Fibroblast of the conjunctiva (primary cell): Measurements from ENCODE around the gene PRKD1.
"Not testable (repeated sequence)": the region's sequence is repeated elsewhere in the genome, so short reads cannot be mapped to it uniquely, and the experiment has no call there.

ENCODE experiments used
- DNase-seq: peaks from one replicate; pipeline ENCODE4 v3.0.0-alpha.2; 2010; ENCODE audit warnings: low read depth

The PRKD1 gene

GRCh38 chr14:29900609-29901350 is 26.9 kb downstream of the PRKD1 start:
- DNase-seq = no peak

- no peak for DNase-seq
These were observed 29.2 kb downstream of the PRKD1 start for GRCh38 chr14:29898470-29898869.

DNA sequence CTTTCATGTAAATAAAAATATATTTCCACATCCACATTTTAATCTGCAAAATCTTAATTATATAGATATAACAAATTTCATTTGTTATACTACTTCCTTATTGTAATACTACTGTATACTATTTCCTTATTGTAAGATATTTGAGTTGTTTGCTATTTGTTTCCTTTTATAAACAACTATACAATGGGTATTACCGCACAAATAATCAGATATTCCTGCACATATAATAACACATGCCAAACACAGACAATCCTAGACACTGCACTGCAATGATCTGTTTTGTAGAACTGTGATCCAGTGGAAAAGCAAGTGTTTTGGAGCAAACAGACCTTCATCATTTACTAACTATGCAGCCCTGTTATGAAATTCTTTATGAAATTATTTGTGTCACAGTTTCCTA is 30.5 kb downstream of the PRKD1 start:
- DNase-seq = no peak

- no peak for DNase-seq
These were observed 31.3 kb downstream of the PRKD1 start for GRCh38 chr14:29896354-29896821.

GRCh38 chr14:29895591-29896083 is 32.0 kb downstream of the PRKD1 start:
- DNase-seq = no peak

DNA sequence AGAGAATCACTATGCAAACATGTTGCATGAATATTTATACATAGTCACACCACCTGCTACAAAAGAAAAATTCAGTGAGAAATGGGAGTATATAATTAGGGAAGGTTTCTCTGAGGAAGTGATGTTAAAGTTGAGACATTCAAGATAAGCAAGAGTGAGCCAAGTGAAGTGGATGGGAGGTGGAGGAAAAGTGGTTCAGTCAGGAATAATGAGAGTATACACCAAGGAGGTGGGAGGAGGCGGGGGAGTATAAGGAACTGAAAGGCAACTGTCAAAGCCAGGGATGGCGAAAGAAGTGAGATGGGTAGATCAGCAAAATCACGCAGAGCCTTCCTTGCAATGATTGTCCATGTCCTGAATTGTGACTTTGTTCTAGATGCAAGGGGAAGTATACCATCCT is 33.7 kb downstream of the PRKD1 start:
- no peak for DNase-seq

GRCh38 chr14:29892327-29892726 is 35.3 kb downstream of the PRKD1 start:
- no peak for DNase-seq

DNA sequence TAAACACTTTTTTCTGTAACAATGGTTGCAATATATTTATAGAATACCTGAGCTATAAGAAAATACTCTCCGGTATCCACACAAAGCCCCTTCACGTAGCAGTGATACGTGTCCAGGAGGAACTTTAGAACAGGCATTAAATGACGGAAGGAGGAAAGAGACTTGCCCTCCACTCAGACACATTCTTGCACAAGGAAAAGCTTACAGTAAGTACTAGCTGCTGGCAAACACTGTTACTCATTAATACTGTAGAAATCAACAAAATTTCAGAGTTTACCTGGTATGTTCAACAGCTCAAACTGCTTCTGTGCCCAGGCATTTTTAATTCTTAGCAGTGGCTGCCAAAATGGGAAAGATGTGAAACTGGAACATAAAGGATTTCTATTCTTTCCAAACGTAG is 41.7 kb downstream of the PRKD1 start:
- DNase-seq = no peak

- no peak for DNase-seq
These were observed 59.6 kb downstream of the PRKD1 start for GRCh38 chr14:29868000-29868399.

DNA sequence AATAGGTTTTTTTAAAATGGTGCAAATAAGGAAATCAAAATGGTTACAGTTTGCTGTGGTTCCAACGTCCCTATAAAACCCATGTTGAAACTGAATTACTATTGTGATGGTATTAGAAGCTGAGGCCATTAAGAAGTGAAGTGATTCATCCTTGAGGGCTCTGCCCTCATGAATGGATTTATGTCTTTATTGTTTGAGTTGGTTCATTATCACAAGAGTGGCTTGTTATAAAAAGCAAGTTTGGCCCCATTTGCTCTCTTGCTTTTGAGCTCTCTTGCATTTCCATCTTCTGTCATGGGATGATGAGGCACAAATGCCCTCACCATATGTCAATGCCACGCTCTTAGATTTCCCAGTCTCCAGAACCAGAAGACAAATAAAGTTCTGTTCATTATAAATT is 62.3 kb downstream of the PRKD1 start:
- no peak for DNase-seq

DNA sequence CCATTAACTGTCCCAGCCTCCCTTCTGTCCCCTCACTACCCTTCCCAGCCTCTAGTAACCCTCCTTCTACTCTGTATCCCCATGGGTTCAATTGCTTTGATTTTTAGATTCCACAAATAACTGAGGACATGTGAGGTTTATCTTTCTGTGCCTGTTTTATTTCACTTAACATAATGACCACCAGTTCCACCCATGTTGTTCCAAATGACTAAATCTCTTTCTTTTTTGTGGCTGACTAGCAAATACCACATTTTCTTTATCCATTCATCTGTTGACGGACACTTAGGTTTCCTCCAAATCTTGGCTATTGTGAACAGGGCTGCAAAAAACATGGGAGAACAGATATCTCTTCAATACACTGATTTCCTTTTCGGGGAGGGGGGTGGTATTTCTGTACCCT is 65.7 kb downstream of the PRKD1 start:
- DNase-seq = no peak

DNA sequence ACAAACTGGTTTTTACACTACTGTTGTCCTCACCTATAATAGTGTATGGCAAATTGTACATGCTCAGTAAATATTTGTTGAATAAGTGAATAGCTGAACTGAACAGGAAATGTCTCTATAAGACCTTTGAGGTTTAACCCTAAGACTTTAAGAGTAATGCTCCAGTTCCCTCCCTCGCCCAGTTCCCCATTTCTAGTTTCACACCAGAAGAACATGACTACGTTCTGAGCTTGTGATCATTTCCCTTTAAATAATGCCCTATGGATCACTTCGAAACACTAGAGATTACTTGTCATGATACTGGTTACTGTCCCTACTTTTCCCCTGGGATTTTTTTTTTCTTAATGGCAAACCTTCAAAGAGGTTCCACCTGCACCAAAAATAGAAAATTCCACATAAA is 69.3 kb downstream of the PRKD1 start:
- DNase-seq = no peak

GRCh38 chr14:29857551-29857950 is 70.1 kb downstream of the PRKD1 start:
- DNase-seq = no peak

DNA sequence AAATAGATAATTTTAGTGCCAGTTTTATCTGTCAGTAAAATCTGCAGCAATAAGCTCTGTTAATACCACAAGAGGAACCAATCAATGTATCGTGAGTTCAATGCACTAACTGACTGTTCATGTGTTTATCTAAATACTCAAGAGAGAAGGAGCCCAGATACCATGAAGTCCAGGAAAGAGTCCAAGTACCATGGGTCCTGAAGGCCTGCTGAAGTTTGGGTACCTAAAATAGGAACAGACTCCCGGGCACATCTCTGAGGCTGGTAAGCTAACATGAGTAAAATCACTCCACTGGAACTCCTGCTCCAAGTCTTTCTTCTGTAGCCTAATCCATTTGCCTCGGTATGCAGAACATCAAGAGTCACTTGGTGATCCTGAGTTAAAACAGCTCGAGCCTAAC is 71.1 kb downstream of the PRKD1 start:
- DNase-seq = no peak

- not testable (repeated sequence) for DNase-seq
These were observed 74.0 kb downstream of the PRKD1 start for GRCh38 chr14:29853691-29854090.

DNA sequence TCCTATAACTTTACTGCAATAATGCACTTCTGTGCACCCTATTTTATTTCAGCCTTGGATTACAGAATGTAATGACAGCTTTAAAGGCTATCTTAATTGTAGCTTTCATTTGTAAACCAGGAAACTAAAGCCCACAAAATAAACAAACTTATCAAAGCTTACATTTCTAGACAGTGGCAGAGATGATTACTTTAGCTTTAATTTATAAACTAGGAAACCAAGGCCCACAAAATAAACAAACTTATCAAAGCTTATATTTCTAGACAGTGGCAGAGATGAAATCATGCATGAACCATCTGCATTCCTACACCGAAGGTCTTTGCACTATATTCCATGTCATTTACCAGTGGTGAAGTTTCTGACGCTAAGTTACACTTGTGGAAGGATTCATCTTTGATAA is 74.4 kb downstream of the PRKD1 start:
- DNase-seq = no peak

DNA sequence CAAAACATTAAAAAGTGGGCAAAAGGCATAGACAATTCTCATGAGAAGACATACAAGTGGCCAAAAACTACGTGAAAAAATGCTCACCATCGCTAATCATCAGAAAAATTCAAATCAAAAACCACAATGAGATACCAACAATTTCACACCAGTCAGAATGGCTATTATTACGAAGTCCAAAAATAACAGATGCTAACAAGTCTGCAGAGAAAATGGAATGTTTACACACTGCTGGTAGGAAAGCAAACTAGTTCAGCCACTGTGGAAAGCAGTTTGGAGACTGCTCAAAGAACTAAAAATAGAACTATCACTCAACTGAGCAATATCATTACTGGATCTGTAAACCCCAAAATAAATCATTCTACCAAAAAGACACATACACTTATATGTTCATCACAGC is 76.2 kb downstream of the PRKD1 start:
- no peak for DNase-seq

DNA sequence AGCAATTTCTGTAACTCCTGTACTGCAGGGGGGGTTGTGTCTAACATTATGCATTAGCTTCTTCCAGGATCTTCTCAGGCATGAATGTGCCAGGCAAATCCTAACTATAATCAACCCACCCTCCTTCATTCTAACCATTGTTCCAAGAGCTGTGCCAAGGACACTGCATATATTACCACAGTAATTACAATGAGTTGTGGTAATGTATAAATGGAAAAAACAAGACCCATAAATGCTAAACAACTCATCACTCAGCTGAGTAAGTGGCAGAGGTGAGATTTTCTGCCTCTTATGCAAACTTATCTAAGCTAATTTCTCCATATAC is 80.6 kb downstream of the PRKD1 start:
- no peak for DNase-seq

DNA sequence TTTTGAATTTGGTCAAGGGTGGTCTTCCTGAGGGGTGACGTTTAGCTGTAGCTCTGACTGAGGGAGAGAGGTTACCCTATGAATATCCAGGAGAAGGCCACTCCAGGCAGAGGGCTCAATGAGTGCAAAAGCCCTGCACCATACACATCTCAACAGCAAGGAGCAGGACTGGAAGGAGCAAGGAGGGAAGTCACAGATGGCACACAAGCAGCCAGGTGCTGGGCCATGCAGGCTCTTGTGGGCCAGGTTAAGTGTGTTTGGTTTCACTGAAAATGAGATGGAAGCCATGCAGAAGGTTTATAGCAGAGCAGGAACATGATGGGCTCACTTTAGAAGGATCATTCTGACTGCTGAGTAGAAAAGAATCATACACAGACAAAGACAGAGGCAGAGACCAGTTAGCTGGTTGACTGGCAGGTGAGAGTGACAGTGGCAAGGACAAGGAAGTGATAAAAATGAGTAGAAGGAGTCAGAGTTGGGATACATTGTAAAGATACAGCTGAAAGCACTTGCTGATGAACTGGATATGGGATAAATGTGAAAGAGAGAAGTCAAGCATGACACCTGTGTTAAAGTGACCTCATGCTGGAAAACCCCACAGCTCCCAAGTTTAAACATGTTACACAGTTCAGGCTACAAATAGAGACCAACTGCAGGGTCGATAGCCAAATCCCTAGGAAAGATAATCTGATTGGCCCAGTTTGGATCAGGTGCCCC is 81.2 kb downstream of the PRKD1 start:
- DNase-seq = no peak

DNA sequence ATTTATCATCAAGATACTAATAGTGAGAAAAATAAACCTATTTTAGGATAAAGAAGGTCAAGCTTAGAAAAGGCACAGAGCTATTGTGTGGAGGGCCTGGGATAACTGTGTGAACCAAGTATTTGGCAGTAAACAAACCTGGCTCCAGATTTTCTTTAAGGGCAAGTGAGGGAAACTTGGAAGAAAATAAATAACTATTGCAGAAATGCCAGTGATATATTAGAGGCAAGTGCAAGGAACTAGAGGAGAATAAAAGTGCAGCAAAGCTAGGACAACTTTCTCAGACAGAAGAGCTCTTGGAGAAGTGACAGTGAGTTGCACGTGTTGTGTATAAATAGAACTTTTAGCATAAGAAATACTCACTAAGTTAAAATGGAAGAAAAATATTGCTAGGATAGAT is 83.7 kb downstream of the PRKD1 start:
- no peak for DNase-seq

- no peak for DNase-seq
These were observed 85.4 kb downstream of the PRKD1 start for GRCh38 chr14:29842228-29842627.

DNA sequence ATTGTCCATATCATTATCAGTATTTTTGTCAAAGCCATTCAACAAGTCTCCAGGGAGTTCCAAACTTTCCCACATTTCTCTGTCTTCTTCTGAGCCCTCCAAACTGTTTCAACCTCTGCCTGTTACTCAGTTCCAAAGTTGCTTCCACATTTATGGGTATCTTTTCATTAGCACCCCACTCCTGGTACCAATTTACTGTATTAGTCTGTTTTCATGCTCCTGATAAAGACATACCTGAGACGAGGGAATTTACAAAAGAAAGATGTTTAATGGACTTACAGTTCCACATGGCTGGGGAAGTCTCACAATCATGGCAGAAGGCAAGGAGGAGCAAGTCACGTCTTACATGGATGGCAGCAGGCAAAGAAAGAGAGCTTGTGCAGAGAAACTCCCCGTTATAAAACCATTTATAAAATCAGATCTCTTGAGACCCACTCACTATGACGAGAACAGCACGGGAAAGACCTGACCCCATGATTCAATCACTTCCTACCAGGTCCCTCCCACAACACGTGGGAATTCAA is 87.2 kb downstream of the PRKD1 start:
- not testable (repeated sequence) for DNase-seq

GRCh38 chr14:29839691-29840090 is 88.0 kb downstream of the PRKD1 start:
- DNase-seq = not testable (repeated sequence)
